IPS DF 6.9 (cell line): Measurements from ENCODE around the gene KRTAP25-1.

Source experiments
- DNase-seq: peaks from one replicate; pipeline ENCODE4 v3.0.0-alpha.2; 2013; ENCODE audit warnings: low read depth, low spot score
- H3K27ac ChIP-seq: one replicate; pipeline ENCODE4 v1.5.1; 2013; ENCODE audit warnings: low read length, control low read depth
- H3K27me3 ChIP-seq: 2 replicates; pipeline ENCODE4 v1.6.1; 2013; ENCODE audit warnings: mild to moderate bottlenecking, low read length; ENCODE audit not compliant: control insufficient read depth, insufficient read depth
- H3K36me3 ChIP-seq: 2 replicates; pipeline ENCODE4 v1.6.1; 2013; ENCODE audit warnings: low read length; ENCODE audit not compliant: control insufficient read depth, insufficient read depth
- H3K4me1 ChIP-seq: 2 replicates; pipeline ENCODE4 v1.6.1; 2013; ENCODE audit warnings: low read length; ENCODE audit not compliant: control insufficient read depth, insufficient read depth
- H3K4me3 ChIP-seq: 2 replicates; pipeline ENCODE4 v1.5.1; 2013; ENCODE audit warnings: mild to moderate bottlenecking, low read length
- H3K9me3 ChIP-seq: 2 replicates; pipeline ENCODE4 v1.6.1; 2013; ENCODE audit warnings: low read length, inconsistent platforms; ENCODE audit not compliant: control insufficient read depth, insufficient read depth
- WGBS: extraction: QIAGEN DNeasy Blood & Tissue Kit; methylation state at CpG from one replicate; pipeline ENCODE4 v1.1.7; 2013; ENCODE audit warnings: mixed read lengths, missing lambda C conversion rate; ENCODE audit not compliant: insufficient read length, insufficient coverage; 5-methylcytosine and 5-hydroxymethylcytosine counted together

Gene KRTAP25-1

DNA sequence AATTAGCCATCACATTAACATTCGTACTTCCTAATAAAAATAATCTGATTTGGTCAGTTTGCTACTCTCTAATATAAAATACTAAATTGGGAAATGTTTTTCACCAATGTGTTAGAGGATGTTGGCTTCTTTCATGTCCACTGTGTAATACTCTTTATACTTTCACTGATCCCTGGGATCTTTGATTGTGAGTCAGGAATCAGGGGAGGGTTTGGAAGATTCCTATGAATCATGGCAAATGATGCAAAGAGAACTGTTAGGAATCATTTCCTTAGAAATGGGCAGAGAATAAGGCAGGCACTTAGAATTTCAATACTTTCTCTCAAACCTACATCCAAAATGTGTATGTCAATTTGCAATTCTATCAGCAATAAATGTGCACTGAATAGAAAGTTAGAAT is 37.5 kb downstream of the KRTAP25-1 start:
- DNase-seq: no peak
- H3K36me3 ChIP-seq: no peaks in the 10 kb centered on the region
- no peak overlapping the region for H3K27ac ChIP-seq
- H3K4me3 ChIP-seq: no peak overlapping the region
- H3K4me1 ChIP-seq: no peaks in the 10 kb centered on the region
- H3K9me3 ChIP-seq: no peaks in the 10 kb centered on the region; the same call in 1 of the 2 replicates
- no CpG with 5 or more reads among the region's 1 CpG for WGBS
- no peaks in the 10 kb centered on the region for H3K27me3 ChIP-seq

DNA sequence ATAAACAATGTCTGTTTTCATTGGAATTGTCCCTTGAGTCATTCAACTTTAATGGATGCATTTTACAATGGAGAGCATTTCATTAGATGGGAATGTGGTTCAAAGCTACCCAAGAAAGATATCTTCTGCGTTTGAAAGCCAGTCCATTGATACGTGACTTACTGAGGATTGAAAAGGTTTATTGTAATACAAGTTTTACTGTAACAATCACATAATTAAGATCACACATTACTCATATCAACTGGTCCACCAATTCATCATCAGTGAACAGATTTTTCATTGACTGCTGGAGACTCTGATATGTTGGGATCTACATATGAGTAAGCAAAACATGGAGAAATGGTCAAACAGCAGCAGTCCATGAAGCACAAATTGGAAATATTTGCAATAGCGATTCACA is 39.4 kb downstream of the KRTAP25-1 start:
- no peak for DNase-seq
- Histone ChIP-seq H3K9me3 (no peaks in the 10 kb centered on the region; the same call in 1 of the 2 replicates), H3K36me3 (no peaks in the 10 kb centered on the region), H3K4me1 (no peaks in the 10 kb centered on the region), H3K4me3 (no peak overlapping the region), H3K27ac (no peak overlapping the region), H3K27me3 (no peaks in the 10 kb centered on the region)
- WGBS: no CpG with 5 or more reads among the region's 3 CpGs

DNA sequence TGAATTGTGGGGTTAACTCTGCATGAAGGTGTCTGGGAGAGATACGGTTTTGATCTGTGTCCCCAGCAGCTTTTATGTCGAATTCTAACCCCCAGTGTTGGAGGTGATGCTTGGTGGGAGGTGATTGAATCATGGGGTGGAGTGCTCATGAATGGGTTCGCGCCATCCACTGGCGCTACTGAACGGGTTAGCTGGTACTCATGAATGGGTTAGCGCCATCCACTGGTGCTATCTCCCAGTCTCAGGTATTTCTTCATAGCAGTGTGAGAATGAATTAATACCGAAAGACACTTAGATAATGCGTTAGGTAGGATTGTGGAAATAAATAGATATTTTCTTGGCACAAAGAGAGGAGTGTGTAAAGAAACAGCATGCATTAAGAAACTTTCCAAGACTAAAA is 40.5 kb downstream of the KRTAP25-1 start:
- no peak overlapping the region for H3K4me3 ChIP-seq
- no peaks in the 10 kb centered on the region for H3K4me1 ChIP-seq
- no peak for DNase-seq
- no peaks in the 10 kb centered on the region; the same call in 1 of the 2 replicates for H3K9me3 ChIP-seq
- 100% methylated on average over 2 of the region's 9 CpGs for WGBS
- no peaks in the 10 kb centered on the region for H3K27me3 ChIP-seq
- no peaks in the 10 kb centered on the region for H3K36me3 ChIP-seq
- H3K27ac ChIP-seq: no peak overlapping the region

DNA sequence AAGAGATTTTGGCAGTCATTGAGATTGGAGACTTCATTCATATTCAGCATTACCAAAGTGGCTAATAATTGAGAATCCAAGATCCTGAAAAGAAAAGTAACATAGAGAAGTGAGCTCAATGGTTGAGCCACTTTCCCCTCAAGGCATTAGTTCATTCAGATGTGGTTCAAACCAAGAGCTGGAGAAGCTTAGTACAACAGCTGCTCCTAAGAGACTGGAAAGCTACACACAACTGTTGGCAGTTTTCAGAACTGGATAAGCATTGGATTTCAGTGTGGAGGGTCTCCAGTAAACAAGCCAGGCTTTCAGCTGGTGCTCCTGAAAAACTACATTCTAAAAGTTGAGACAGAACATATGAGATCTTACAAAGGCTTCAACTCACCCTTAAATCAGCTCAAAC is 44.3 kb downstream of the KRTAP25-1 start:
- DNase-seq: no peak
- Histone ChIP-seq H3K4me3 (no peak overlapping the region), H3K36me3 (no peaks in the 10 kb centered on the region), H3K4me1 (no peaks in the 10 kb centered on the region), H3K9me3 (peaks cover 1% of the 10 kb centered on the region; the same call in 1 of the 2 replicates), H3K27me3 (no peaks in the 10 kb centered on the region), H3K27ac (no peak overlapping the region)

- Histone ChIP-seq H3K36me3 (no peaks in the 10 kb centered on the region), H3K27ac (no peak overlapping the region), H3K4me3 (no peak overlapping the region), H3K4me1 (no peaks in the 10 kb centered on the region), H3K9me3 (peaks cover 1% of the 10 kb centered on the region; the same call in 1 of the 2 replicates), H3K27me3 (no peaks in the 10 kb centered on the region)
- DNase-seq: no peak
Observed at GRCh38 chr21:30243691-30244090, 45.6 kb downstream of the KRTAP25-1 start.

- Histone ChIP-seq H3K36me3 (no peaks in the 10 kb centered on the region), H3K27me3 (no peaks in the 10 kb centered on the region), H3K27ac (no peak overlapping the region), H3K4me1 (no peaks in the 10 kb centered on the region), H3K4me3 (no peak overlapping the region), H3K9me3 (peaks cover 1% of the 10 kb centered on the region; the same call in 1 of the 2 replicates)
- no peak for DNase-seq
- whole genome bisulfite sequencing: no CpG with 5 or more reads among the region's 3 CpGs
Observed at GRCh38 chr21:30240661-30241060, 48.7 kb downstream of the KRTAP25-1 start.
